RWPE2 (cell line): ENCODE results near the gene IBTK.

Experiments
- ATAC-seq: fragments of 200-7000 bp; cut with Tn5 transposase; 3 replicates; pipeline ENCODE4 v1.9.1; 2021; ENCODE audit warnings: low read depth
- DNase-seq: peaks from one replicate; pipeline ENCODE4 v3.0.0-alpha.2; 2020; ENCODE audit warnings: low spot score
- H3K27ac ChIP-seq: fragments of 450-650 bp; 2 replicates; pipeline ENCODE4 v1.5.1; 2017; ENCODE audit warnings: mild to moderate bottlenecking; ENCODE audit not compliant: poor library complexity, severe bottlenecking
- H3K27me3 ChIP-seq: fragments of 250-450 bp; sonication (Bioruptor Pico); 2 replicates; pipeline ENCODE4 v1.5.1; 2021; ENCODE audit warnings: mild to moderate bottlenecking, moderate library complexity; ENCODE audit not compliant: insufficient read depth, poor library complexity, severe bottlenecking
- H3K36me3 ChIP-seq: fragments of 250-450 bp; sonication (Bioruptor Pico); 2 replicates; pipeline ENCODE4 v1.5.1; 2020; ENCODE audit warnings: low read depth, mild to moderate bottlenecking, moderate library complexity
- H3K4me1 ChIP-seq: fragments of 250-450 bp; sonication (Bioruptor Pico); 2 replicates; pipeline ENCODE4 v1.5.1; 2021; ENCODE audit warnings: mild to moderate bottlenecking, moderate library complexity; ENCODE audit not compliant: insufficient read depth, poor library complexity, severe bottlenecking
- H3K4me3 ChIP-seq: fragments of 250-450 bp; sonication (Bioruptor Pico); 2 replicates; pipeline ENCODE4 v1.5.1; 2021; ENCODE audit warnings: mild to moderate bottlenecking, moderate library complexity; ENCODE audit not compliant: severe bottlenecking
- H3K9me3 ChIP-seq: fragments of 250-450 bp; sonication (Bioruptor Pico); 2 replicates; pipeline ENCODE4 v1.5.1; 2021; ENCODE audit warnings: mild to moderate bottlenecking, moderate library complexity; ENCODE audit not compliant: severe bottlenecking
- TF ChIP-seq, protein P1 (sequence below): fragments of 450-650 bp; IDR thresholded peaks from one replicate; pipeline ENCODE4 v1.5.1; 2017; ENCODE audit warnings: mild to moderate bottlenecking, moderate library complexity; ENCODE audit not compliant: poor library complexity, severe bottlenecking

Gene IBTK

GRCh38 chr6:82251942-82252341, 4.4 kb upstream of the IBTK start:
- Histone ChIP-seq H3K27ac (no peak overlapping the region), H3K36me3 (no peaks in the 10 kb centered on the region), H3K27me3 (no peaks in the 10 kb centered on the region), H3K9me3 (no peaks in the 10 kb centered on the region), H3K4me1 (peaks cover 5% of the 10 kb centered on the region), H3K4me3 (no peak overlapping the region)
- TF ChIP-seq, protein P1, sequence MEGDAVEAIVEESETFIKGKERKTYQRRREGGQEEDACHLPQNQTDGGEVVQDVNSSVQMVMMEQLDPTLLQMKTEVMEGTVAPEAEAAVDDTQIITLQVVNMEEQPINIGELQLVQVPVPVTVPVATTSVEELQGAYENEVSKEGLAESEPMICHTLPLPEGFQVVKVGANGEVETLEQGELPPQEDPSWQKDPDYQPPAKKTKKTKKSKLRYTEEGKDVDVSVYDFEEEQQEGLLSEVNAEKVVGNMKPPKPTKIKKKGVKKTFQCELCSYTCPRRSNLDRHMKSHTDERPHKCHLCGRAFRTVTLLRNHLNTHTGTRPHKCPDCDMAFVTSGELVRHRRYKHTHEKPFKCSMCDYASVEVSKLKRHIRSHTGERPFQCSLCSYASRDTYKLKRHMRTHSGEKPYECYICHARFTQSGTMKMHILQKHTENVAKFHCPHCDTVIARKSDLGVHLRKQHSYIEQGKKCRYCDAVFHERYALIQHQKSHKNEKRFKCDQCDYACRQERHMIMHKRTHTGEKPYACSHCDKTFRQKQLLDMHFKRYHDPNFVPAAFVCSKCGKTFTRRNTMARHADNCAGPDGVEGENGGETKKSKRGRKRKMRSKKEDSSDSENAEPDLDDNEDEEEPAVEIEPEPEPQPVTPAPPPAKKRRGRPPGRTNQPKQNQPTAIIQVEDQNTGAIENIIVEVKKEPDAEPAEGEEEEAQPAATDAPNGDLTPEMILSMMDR: peak; percentile 44
- DNase-seq: no peak
- ATAC-seq: no peak

DNA sequence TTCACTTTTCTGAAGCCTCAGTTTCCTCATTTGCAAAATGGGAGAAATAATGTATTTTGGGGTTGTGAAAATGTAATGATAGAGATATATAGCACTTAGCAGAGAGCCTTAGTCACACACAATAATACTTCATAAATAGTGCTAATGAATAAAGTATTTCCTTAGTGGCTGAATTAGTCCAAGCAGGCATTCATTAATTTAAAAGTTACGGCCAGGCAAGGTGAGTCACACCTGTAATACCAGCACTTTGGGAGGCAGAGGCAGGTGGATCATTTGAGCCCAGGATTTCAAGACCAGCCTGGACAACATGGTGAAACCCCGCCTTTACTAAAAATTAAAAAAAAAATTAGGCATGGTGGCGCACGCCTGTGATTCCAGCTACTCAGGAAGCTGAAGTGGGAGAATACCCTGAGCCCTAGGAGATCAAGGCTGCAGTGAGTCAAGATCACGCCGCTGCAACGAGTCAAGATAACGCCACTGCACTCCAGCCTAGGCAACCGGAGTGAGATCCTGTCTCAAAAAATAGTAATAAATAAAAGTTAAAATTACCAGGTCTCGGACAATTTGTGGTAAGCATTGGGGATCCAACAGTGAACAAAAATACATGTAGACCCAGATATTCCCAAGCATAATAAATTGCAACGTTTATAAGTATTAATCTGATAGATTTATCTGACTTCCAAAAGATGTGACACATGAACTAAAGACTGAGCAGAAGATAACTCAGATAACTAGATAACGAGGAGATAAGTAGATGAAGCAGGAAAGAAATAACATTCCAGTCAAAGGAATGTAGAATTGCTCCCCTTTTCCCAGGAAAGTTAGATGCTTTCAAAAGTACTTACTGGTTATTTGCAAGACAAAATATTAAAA, 2.1 kb upstream of the IBTK start:
- Histone ChIP-seq H3K4me1 (peaks cover 12% of the 10 kb centered on the region), H3K4me3 (no peak overlapping the region), H3K27ac (no peak overlapping the region), H3K36me3 (peaks cover 11% of the 10 kb centered on the region), H3K27me3 (no peaks in the 10 kb centered on the region), H3K9me3 (no peaks in the 10 kb centered on the region)
- ATAC-seq: no peak
- TF ChIP-seq, protein P1: no peak
- DNase-seq: no peak

- DNase-seq (no peak), ATAC-seq (peak; percentile 54)
- peaks cover 24% of the 10 kb centered on the region for H3K36me3 ChIP-seq
- peak overlapping the region; percentile 71 for H3K27ac ChIP-seq
- TF ChIP-seq, protein P1: no peak
- no peaks in the 10 kb centered on the region for H3K9me3 ChIP-seq
- peaks cover 26% of the 10 kb centered on the region for H3K4me1 ChIP-seq
- no peaks in the 10 kb centered on the region for H3K27me3 ChIP-seq
- peak overlapping the region; percentile 83 for H3K4me3 ChIP-seq
Observed at GRCh38 chr6:82248273-82248735, 760 bp upstream of the IBTK start.

DNA sequence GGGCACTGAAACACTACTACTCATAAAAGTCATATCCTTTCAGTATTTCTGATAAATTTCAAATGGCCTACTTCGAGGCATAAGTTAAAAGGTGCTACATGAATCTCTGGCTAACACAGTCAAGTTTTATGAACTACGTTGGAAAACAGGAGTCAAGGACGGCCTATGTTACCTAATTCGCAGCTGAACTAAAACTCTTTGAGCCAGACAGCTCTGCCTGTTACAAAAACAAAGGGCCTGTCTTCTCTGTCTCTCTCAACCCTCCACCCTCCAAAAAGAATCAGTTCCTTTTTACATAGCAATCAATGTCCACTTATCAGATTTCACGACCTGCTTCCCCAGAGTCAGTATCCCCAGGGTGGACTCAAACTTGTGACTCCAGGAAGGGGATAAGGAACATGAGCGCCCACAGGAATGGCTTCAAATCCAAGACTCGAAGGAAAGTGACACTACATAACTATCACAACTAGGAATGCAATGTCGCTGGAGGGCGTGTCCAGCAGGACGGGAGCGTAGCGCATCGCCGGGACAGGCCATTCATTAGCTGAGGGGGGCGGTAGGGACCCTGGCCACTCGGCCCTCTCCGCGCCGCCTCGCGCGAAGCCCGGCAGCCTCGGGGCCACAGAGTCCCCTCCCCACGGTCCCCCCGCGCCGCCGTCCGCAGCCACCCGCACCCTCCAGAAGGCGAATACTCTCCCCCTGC, 591 bp downstream of the IBTK start:
- Histone ChIP-seq H3K27ac (peak overlapping the region; percentile 71), H3K27me3 (no peaks in the 10 kb centered on the region), H3K9me3 (no peaks in the 10 kb centered on the region), H3K36me3 (peaks cover 28% of the 10 kb centered on the region), H3K4me1 (peaks cover 26% of the 10 kb centered on the region), H3K4me3 (peak overlapping the region; percentile 83)
- TF ChIP-seq, protein P1: no peak
- ATAC-seq: peak; percentile 27
- DNase-seq: no peak

DNA sequence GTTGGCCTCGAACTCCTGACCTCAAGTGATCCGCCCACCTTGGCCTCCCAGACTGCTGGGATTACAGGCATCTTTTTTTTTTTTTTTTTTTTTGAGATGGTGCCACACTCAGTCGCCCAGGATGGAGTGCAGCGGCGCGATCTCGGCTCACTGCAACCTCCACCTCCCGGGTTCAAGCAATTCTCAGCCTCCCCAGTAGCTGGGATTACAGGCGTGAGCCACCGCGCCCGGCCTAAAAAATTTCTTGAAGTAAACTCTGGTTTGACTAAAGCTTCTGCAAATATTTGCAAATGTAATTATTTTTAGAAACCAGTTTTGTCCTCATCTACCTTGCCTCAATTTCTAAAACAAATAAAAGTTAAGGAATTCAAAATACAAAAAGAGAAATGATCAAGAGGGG, 1.2 kb downstream of the IBTK start:
- peak overlapping the region; percentile 83 for H3K4me3 ChIP-seq
- TF ChIP-seq, protein P1: no peak
- H3K27me3 ChIP-seq: no peaks in the 10 kb centered on the region
- DNase-seq (no peak), ATAC-seq (no peak)
- H3K36me3 ChIP-seq: peaks cover 34% of the 10 kb centered on the region
- no peaks in the 10 kb centered on the region for H3K9me3 ChIP-seq
- H3K4me1 ChIP-seq: peaks cover 29% of the 10 kb centered on the region
- peak overlapping the region; percentile 71 for H3K27ac ChIP-seq
